ENCODE measurements around the gene TRIM63.
A peak's percentile ranks its signal among the peaks of the same experiment; 100 is the strongest.

The TRIM63 gene

GRCh38 chr1:26016258-26016952, 51.0 kb downstream of the TRIM63 start:
- no peak for DNase-seq (ENCODE audit: low read depth)

- DNase-seq (ENCODE audit: low read depth) = peak; percentile 67
Measured at GRCh38 chr1:26015358-26015757, 52.1 kb downstream of the TRIM63 start.

DNA sequence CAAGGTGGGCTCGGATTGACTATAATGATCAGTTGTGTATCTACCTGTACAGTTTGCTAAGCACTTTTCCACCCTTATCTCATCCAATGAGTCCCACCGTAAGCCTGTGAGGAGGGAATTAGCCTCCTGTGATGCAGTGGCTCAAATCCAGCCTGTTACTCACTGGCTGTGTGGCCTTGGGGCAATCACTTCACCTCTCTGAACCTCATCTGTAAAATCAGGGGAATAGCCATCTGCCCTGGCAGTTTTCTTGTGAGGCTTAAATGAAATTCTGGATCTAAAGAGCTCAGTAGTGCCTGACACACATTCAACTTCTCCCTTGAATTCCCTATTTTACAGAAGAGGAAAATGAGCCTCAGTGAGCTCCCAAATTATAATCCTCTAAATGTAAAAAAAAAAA, 53.3 kb downstream of the TRIM63 start:
- no peak for DNase-seq (ENCODE audit: low read depth)

GRCh38 chr1:26012864-26013263, 54.6 kb downstream of the TRIM63 start:
- DNase-seq (ENCODE audit: low read depth) = no peak

DNA sequence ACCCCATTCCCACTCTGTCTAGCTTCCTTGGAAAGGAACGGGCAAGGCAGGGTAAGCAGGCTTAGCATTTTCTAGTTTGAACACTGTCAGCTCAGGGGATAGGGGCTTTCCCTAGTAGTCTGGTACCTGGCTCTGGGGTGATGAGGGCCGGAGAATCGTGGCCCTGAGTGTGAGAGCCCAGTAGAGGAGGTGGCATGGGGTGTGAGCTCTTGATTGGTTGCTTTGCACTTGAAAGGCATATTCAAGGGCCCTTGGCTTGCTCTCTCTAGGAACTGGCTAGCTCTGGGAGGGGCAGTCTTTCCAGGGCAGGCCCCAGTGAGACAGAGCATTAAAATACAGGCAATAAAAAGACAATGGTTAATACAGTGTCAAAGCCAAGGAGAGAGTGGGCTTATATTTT, 56.6 kb downstream of the TRIM63 start:
- no peak for DNase-seq (ENCODE audit: low read depth)

- no peak for DNase-seq (ENCODE audit: low read depth)
Measured at GRCh38 chr1:26009796-26010447, 57.5 kb downstream of the TRIM63 start.

- no peak for DNase-seq (ENCODE audit: low read depth)
Measured at GRCh38 chr1:26006710-26007109, 60.7 kb downstream of the TRIM63 start.

GRCh38 chr1:26005434-26006105, 61.9 kb downstream of the TRIM63 start:
- no peak for DNase-seq (ENCODE audit: low read depth)

GRCh38 chr1:26003756-26004155, 63.7 kb downstream of the TRIM63 start:
- no peak for DNase-seq (ENCODE audit: low read depth)

DNA sequence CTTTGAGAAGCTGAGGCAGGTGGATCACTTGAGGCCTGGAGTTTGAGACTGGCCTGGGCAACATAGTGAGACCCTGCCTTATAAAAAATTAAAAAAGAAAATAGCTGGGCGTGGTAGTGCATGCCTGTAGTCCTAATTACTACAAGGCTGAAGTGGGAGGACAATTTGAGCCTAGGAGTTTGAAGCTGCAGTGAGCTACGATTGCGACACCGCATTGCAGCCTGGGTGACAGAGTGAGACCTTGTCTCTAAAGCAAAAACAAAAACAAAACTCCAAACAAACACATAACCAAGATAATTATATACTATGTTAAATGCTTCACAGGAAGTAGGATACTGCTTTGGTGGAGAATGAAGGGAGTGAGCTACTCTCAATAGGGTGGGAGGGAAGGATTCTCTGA, 64.2 kb downstream of the TRIM63 start:
- DNase-seq (ENCODE audit: low read depth) = no peak
